HG03045 (cell line): Measurements from ENCODE around the gene SLC24A3.
"Not testable (repeated sequence)": the region's sequence is repeated elsewhere in the genome, so short reads cannot be mapped to it uniquely, and the experiment has no call there.

Source experiments
- ATAC-seq: cut with Tn5 transposase; IDR thresholded peaks from one replicate; pipeline ENCODE4 v1.9.1; 2021; ENCODE audit warnings: mild to moderate bottlenecking, moderate library complexity; ENCODE audit not compliant: unreplicated experiment

The SLC24A3 gene

DNA sequence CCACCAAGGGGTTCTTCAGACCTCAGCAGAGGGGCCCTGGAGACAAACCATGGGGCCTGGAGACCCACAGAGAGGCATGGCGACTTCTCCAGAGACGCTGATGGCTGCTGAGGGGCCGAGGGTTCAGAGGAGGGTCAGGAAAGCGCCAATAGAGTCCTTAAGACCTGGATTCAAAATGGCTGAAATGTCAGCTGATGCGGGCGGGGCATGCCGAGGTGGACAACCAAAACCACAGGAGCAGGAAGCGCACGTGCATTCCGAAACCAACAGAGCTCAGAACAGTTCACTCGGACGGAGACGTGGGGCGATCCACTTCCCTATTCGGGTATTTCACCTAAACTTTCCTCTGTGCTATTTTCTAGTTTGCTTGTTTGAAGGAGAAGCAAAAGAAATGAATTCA, 445.7 kb downstream of the SLC24A3 start:
- ATAC-seq, result no peak

- no peak for ATAC-seq
Observed at GRCh38 chr20:19659448-19659847, 447.0 kb downstream of the SLC24A3 start.

DNA sequence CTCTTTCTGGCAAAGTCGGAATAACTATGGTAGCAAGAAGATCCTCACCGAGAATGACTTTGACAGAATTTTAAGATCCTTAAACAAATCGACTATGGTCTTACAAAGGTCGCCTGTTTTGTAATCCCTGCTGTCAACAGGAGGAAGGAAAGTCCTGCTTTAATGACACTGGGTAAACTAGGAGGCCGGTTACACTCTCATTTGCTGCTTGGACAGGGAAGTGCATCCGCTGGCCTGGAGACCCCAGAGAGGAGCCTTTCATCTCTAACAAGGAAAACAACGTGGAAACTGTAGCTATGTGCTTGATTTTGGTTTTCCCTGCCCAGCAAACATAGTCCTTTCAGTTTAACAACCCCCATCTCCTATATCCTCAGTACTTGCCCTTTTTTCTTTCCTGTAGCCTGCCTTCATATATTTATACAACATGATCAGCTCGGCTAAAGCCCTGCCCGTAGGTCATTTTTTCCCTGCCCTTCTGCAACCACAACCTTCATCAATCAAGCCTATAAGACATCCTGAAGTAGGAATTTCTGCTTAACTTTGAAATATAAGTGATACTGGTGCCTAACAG, 448.5 kb downstream of the SLC24A3 start:
- ATAC-seq, result no peak

- peak; percentile 38 for ATAC-seq
Observed at GRCh38 chr20:19661717-19662636, 449.5 kb downstream of the SLC24A3 start.

GRCh38 chr20:19662637-19662995, 450.2 kb downstream of the SLC24A3 start:
- ATAC-seq, result no peak

DNA sequence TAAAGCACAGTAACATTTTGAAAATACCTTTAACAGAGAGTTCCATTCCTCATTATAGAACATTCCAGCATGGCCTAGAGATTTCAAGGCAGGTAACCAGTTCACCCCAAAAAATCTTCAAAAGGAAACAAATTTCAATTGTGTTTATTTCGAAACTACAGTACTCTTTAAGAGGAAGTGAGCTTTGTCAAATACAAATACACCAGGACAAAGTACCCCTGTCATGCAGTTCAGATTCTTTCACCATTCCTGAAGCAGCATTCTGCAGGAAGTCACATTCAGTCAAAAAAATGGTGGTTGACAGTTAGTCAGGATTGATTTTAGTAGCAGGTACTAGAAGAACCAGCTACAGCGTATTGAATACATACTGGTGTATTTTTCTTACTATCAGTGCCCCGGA, 456.0 kb downstream of the SLC24A3 start:
- no peak for ATAC-seq

DNA sequence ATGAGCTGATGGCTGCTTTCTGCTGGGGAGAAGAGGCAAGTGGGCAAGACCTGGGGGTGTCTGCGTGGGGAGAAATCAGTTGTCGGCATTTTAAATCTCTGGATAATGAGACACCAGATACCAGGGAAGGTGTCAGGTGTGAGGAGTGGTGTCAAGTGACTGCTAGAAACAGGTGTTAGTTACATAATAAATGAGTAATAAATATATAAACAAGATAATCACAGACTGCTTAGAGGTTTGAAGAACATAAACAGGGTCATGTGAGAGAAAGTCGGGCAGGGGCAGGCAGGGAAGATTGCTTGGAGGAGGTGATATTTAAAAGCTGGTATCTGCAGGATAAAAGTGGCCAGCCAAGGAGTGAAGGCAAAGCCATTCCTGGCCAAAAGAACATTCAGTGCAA, 458.4 kb downstream of the SLC24A3 start:
- ATAC-seq, result no peak

- ATAC-seq, result no peak
Observed at GRCh38 chr20:19671374-19671773, 458.9 kb downstream of the SLC24A3 start.

- ATAC-seq, result no peak
Observed at GRCh38 chr20:19672498-19672897, 460.1 kb downstream of the SLC24A3 start.

GRCh38 chr20:19673575-19673974, 461.1 kb downstream of the SLC24A3 start:
- ATAC-seq, result no peak

DNA sequence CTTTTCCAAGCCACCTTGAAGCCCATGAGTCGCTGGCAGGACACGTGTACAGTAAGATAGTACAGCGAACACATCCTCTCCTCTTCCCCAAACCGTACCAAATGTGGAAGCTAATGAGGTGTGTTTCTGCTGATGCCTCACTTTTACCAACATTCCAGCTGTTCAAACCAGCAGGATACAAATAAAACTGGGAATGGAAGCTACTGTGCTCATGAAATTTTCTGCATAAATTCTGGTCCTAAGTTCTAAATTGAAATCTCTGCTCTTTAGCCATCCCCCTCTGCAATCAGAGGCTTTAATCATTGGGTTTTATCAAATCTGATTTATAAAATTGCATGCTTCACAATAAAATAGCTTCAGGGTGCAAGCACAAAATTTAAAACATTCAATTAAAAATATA, 463.8 kb downstream of the SLC24A3 start:
- ATAC-seq, result no peak

DNA sequence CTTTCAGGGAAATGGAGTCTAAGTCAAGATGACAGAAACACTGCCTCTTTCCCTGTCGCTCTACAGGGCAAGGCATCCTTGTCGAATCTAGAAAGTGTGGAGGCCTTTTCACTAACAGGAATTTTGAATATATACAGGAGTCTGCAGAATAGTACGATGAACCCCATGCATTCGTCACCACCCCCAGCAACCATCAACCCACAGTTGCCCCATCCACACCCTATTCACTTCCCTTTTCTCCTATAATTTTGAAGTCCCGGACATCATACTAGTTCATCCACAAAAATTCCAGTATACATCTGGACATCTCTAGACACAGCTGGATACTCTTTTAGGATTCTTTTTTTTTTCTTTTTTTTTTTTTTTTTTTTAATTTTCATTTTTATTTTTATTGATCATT, 464.9 kb downstream of the SLC24A3 start:
- ATAC-seq, result no peak

GRCh38 chr20:19678591-19678990, 466.1 kb downstream of the SLC24A3 start:
- ATAC-seq, result not testable (repeated sequence)

DNA sequence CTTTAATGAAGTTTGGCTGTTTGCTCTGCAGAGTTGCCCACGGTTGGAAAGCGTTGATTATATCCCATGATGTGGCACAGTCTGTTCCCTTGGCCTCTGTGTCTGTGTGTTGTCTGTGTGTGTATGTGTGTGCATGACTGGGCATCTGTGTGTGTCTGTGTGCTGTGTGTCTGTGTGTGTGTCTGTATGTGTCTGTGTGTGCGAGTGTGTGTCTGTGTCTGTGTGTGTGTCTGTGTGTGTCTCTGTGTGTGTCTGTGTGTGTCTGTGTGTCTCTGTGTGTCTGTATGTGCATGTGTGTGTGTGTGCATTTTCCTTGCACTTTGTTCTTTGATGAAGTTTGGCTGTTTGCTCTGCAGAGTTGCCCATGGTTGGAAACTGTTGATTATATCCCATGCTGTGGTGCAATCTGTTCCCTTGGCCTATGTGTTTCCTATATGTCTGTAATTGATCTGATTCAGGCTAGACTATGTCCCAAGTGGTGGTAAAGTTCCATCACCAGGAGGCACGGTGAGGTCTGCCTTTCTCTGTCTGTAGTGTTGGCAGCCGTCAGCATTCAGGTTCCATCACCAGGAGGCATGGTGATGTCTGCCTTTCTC, 467.6 kb downstream of the SLC24A3 start:
- no peak for ATAC-seq

DNA sequence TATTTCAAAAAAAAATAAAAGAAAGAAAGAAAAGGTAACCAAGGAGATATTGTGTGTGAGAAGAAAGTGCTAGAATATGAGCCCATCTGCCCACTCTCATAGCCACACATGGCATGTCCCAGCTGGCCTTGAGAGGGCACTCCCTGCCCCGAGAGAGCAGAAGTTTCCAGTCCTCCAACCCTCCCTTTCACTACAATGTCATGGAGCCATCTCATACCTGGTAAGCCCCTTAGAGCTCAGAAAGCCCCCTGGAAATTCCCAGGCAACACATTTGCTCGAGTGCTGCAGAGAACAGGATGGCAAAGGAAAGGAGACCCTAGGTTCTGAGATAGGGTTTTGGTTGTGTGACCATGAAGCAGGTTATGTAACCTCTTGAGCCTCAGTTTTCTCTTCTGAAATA, 469.8 kb downstream of the SLC24A3 start:
- no peak for ATAC-seq

DNA sequence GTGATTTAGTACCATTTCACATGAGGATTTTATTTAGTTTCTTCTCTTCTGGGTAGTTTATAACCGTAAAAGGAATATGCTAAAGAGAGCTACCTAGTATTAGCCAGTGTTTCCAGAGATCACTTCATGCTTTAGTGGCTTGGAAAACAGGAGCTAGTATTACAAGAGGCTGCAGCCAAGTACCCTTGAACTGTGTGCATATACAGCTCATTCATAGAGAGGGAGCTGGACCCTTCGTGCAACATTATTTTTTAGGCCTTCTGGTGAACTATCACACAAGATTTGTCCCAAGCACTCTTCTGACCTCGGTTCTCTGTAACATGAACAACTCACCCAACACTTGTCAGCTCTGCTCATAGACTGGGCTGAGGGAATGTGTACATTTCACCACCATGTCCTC, 470.7 kb downstream of the SLC24A3 start:
- ATAC-seq, result no peak

DNA sequence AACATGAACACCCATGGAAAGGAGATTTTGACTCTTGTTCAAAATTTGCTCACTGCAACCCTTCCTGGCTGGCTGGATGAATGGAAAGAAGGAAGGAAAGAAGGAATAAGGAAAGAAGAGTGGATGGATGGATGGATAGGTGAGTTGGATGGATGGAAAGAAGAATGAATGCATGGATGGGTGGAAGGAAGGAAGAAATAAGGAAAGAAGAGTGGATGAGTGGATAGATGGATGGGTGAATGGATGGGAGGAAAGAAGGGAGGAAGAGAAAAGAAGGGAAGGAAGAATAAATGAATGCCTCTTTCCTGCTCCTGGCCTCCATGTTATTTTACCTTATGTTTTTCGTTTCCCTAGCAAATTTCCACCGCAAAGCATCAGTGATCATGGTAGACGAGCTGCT, 471.4 kb downstream of the SLC24A3 start:
- no peak for ATAC-seq

DNA sequence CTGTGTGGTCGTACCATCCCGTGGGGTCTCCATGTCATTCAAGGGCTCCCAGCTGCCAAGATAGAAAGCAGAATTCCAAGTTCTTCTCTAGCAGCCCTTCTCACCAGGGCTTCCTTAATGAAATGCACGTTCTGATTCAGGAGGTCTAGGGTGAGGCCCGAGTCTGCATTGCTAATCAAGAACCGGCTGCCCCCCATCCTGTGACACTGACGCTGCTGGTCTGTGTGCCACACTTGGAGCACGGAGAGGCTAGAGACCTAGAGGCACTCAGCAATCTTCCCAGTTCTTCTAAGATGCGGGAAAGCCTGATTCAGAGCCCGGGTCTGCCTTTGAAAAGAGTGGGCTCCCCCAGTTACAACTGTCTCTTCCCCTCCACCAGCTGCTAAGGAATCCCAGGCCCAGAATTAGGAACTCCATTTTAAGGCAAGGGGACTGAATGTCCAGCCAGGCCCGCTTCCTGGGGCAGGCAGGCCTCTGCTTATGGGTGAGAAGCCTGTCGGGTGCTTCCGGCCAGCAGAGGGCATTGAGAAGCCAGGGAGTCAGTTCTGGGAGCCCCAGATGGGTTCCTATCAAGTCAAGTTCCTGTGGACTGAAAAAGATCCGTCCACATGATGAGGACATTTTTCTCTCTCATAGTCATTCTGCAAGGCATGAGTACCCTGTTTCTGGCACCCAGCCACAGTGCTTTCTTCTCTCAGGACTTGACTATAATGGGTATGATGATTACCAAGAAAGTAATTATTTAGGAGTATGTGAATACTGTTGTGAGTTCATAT, 475.8 kb downstream of the SLC24A3 start:
- ATAC-seq, result no peak

DNA sequence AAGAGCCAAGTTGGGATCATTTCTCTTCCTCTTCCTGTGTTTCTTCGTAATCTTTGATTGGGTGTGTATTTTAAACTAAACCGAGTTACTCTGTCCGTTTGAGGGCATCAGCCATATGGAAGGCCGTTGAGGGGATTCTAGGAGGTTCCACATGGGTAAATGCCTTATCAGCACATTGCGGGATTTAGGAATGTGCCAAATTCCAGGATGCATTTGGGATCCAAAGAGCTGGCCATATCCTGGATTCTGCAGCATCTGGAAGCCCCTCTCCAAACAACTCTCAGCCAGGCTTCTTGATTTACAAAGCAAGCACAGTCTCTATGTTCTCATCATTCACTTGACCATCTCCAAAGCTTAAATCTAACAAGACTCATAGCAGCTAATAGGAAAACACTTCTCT, 478.0 kb downstream of the SLC24A3 start:
- ATAC-seq, result no peak

- ATAC-seq, result no peak
Observed at GRCh38 chr20:19691125-19691524, 478.7 kb downstream of the SLC24A3 start.

GRCh38 chr20:19692100-19692499, 479.7 kb downstream of the SLC24A3 start:
- no peak for ATAC-seq
